ENCODE measurements around the gene OLIG3.

DNA sequence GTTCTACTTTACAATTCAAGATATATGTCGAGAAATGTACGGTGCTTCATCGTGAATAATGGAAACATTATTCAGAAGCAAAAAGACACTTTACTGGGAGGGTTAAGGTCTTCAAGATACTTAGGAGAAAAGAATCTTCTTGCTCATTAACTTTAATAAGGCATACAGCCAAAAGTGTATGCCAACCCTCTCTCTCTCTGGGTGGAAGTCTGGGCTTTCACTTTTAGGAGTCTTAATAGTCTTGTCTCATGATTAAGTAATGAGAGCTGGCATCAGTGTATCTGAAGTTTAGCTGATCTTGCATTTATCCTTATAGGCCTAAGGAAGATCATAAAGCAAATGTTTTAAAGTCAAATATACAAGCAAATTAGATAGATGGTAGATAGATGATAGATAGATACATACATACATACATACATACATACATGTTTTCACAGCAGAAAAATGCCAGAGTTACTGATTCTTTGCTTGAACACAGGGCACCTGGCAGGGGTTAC, 21.5 kb downstream of the OLIG3 start:
- no peak for TF ChIP-seq EP300 (IDR thresholded peaks at IDR 0.05; ENCODE audit: borderline replicate concordance)
- TF ChIP-seq YY1 (IDR thresholded peaks at IDR 0.05; ENCODE audit: low read depth) = no peak
- no peak for TF ChIP-seq TAF1 (IDR thresholded peaks at IDR 0.05; ENCODE audit: low read depth)
- TF ChIP-seq MAX (IDR thresholded peaks at IDR 0.05) = no peak
- no peak for TF ChIP-seq USF1 (IDR thresholded peaks at IDR 0.05)
- no peak for TF ChIP-seq TEAD4 (IDR thresholded peaks at IDR 0.05)
- no peak for TF ChIP-seq TCF12 (IDR thresholded peaks at IDR 0.05; ENCODE audit: low read depth)
- no peak for TF ChIP-seq REST (IDR thresholded peaks at IDR 0.05; ENCODE audit: low read depth)
- TF ChIP-seq ZBTB7A (IDR thresholded peaks at IDR 0.05; ENCODE audit: low read depth) = no peak
- no peak for TF ChIP-seq CREB1 (IDR thresholded peaks at IDR 0.05; ENCODE audit: low read depth)

Measured in Ishikawa (cell line).